RWPE2 (cell line): ENCODE results near the gene BSDC1.
A peak's percentile ranks its signal among the peaks of the same experiment; 100 is the strongest.

ENCODE experiments used
- ATAC-seq: fragments of 200-7000 bp; cut with Tn5 transposase; 3 replicates; pipeline ENCODE4 v1.9.1; 2021; ENCODE audit warnings: low read depth
- DNase-seq: peaks from one replicate; pipeline ENCODE4 v3.0.0-alpha.2; 2020; ENCODE audit warnings: low spot score
- H3K27ac ChIP-seq: fragments of 450-650 bp; 2 replicates; pipeline ENCODE4 v1.5.1; 2017; ENCODE audit warnings: mild to moderate bottlenecking; ENCODE audit not compliant: poor library complexity, severe bottlenecking
- H3K27me3 ChIP-seq: fragments of 250-450 bp; sonication (Bioruptor Pico); 2 replicates; pipeline ENCODE4 v1.5.1; 2021; ENCODE audit warnings: mild to moderate bottlenecking, moderate library complexity; ENCODE audit not compliant: insufficient read depth, poor library complexity, severe bottlenecking
- H3K36me3 ChIP-seq: fragments of 250-450 bp; sonication (Bioruptor Pico); 2 replicates; pipeline ENCODE4 v1.5.1; 2020; ENCODE audit warnings: low read depth, mild to moderate bottlenecking, moderate library complexity
- H3K4me1 ChIP-seq: fragments of 250-450 bp; sonication (Bioruptor Pico); 2 replicates; pipeline ENCODE4 v1.5.1; 2021; ENCODE audit warnings: mild to moderate bottlenecking, moderate library complexity; ENCODE audit not compliant: insufficient read depth, poor library complexity, severe bottlenecking
- H3K4me3 ChIP-seq: fragments of 250-450 bp; sonication (Bioruptor Pico); 2 replicates; pipeline ENCODE4 v1.5.1; 2021; ENCODE audit warnings: mild to moderate bottlenecking, moderate library complexity; ENCODE audit not compliant: severe bottlenecking
- H3K9me3 ChIP-seq: fragments of 250-450 bp; sonication (Bioruptor Pico); 2 replicates; pipeline ENCODE4 v1.5.1; 2021; ENCODE audit warnings: mild to moderate bottlenecking, moderate library complexity; ENCODE audit not compliant: severe bottlenecking
- CTCF ChIP-seq: fragments of 450-650 bp; IDR thresholded peaks from one replicate; pipeline ENCODE4 v1.5.1; 2017; ENCODE audit warnings: mild to moderate bottlenecking, moderate library complexity; ENCODE audit not compliant: poor library complexity, severe bottlenecking

The BSDC1 gene

GRCh38 chr1:32413507-32414185, 19.4 kb upstream of the BSDC1 start:
- Histone ChIP-seq H3K27ac (no peak overlapping the region), H3K36me3 (no peaks in the 10 kb centered on the region), H3K4me1 (no peaks in the 10 kb centered on the region), H3K4me3 (no peak overlapping the region), H3K27me3 (no peaks in the 10 kb centered on the region), H3K9me3 (peaks cover 1% of the 10 kb centered on the region)
- DNase-seq (no peak), ATAC-seq (peak; percentile 63; the same call in 2 of the 3 replicates)
- peak; percentile 69 for TF ChIP-seq CTCF

GRCh38 chr1:32411261-32411660, 17.0 kb upstream of the BSDC1 start:
- no peaks in the 10 kb centered on the region for H3K27me3 ChIP-seq
- TF ChIP-seq CTCF, result no peak
- H3K36me3 ChIP-seq, result no peaks in the 10 kb centered on the region
- no peak overlapping the region for H3K27ac ChIP-seq
- ATAC-seq (no peak), DNase-seq (no peak)
- H3K4me3 ChIP-seq, result no peak overlapping the region
- no peaks in the 10 kb centered on the region for H3K9me3 ChIP-seq
- no peaks in the 10 kb centered on the region for H3K4me1 ChIP-seq

GRCh38 chr1:32406629-32407111, 12.4 kb upstream of the BSDC1 start:
- no peak for TF ChIP-seq CTCF
- no peaks in the 10 kb centered on the region for H3K27me3 ChIP-seq
- DNase-seq (no peak), ATAC-seq (no peak)
- H3K36me3 ChIP-seq, result no peaks in the 10 kb centered on the region
- H3K4me3 ChIP-seq, result no peak overlapping the region
- H3K9me3 ChIP-seq, result no peaks in the 10 kb centered on the region
- no peaks in the 10 kb centered on the region for H3K4me1 ChIP-seq
- H3K27ac ChIP-seq, result no peak overlapping the region

- Histone ChIP-seq H3K36me3 (no peaks in the 10 kb centered on the region), H3K4me3 (no peak overlapping the region), H3K9me3 (no peaks in the 10 kb centered on the region), H3K27me3 (no peaks in the 10 kb centered on the region), H3K4me1 (no peaks in the 10 kb centered on the region), H3K27ac (no peak overlapping the region)
- DNase-seq (no peak), ATAC-seq (0 out of 3 replicates have a peak, but pooled peaks have one; percentile 33)
- TF ChIP-seq CTCF, result no peak
These were observed 11.6 kb upstream of the BSDC1 start for GRCh38 chr1:32405672-32406467.

- Histone ChIP-seq H3K36me3 (no peaks in the 10 kb centered on the region), H3K27ac (no peak overlapping the region), H3K4me1 (no peaks in the 10 kb centered on the region), H3K4me3 (no peak overlapping the region), H3K27me3 (no peaks in the 10 kb centered on the region), H3K9me3 (no peaks in the 10 kb centered on the region)
- DNase-seq, result no peak
- no peak for TF ChIP-seq CTCF
- ATAC-seq, result no peak
These were observed 10.7 kb upstream of the BSDC1 start for GRCh38 chr1:32404946-32405345.
